RWPE1 (cell line): ENCODE data around the gene CHCHD6.

Experiments
- CTCF ChIA-PET: fragments of 350-600 bp; sonication (Branson Sonifier 250); formaldehyde crosslinking; extraction: SDS; loops from one replicate; lab custom pipeline; 2021; lab: Yijun Ruan, JAX
- POLR2A ChIA-PET: fragments of 400-600 bp; formaldehyde crosslinking; extraction: SDS; loops from one replicate; lab custom pipeline; 2020; ENCODE audit warnings: antibody characterized with exemption; ENCODE audit not compliant: low non-redundant PET; lab: Yijun Ruan, JAX
- DNase-seq: peaks from one replicate; pipeline ENCODE4 v3.0.0; 2012; ENCODE audit warnings: low spot score
- H3K27ac ChIP-seq: fragments of 450-650 bp; 2 replicates; pipeline ENCODE4 v1.5.1; 2017
- CTCF ChIP-seq: fragments of 450-650 bp; conservative IDR thresholded peaks from 2 replicates; pipeline ENCODE4 v1.5.1; 2017; ENCODE audit warnings: low read depth, mild to moderate bottlenecking

The CHCHD6 gene

GRCh38 chr3:126987129-126987528, 283.1 kb downstream of the CHCHD6 start:
- CTCF ChIA-PET = no interaction called here
- no peak for TF ChIP-seq CTCF
- POLR2A ChIA-PET = no interaction called here
- no peak for DNase-seq
- H3K27ac ChIP-seq = peak overlapping the region; percentile 79

- no peak for DNase-seq
- POLR2A ChIA-PET = no interaction called here
- H3K27ac ChIP-seq = peak overlapping the region; percentile 79
- no peak for TF ChIP-seq CTCF
- CTCF ChIA-PET = no interaction called here
Measured at GRCh38 chr3:126987596-126987995, 283.6 kb downstream of the CHCHD6 start.

GRCh38 chr3:126988451-126989021, 284.5 kb downstream of the CHCHD6 start:
- H3K27ac ChIP-seq = peak overlapping the region; percentile 79
- no peak for DNase-seq
- POLR2A ChIA-PET = no interaction called here
- CTCF ChIA-PET = interaction anchor here (0.7 kb wide), 1 partner anchor 71 kb away, joined by 3 read pairs; no protein-coding TSS in a partner anchor
- no peak for TF ChIP-seq CTCF

- ChIA-PET POLR2A (no interaction called here), CTCF (interaction anchor here (0.7 kb wide), 1 partner anchor 70 kb away, joined by 3 read pairs; no protein-coding TSS in a partner anchor)
- no peak for DNase-seq
- H3K27ac ChIP-seq = no peak overlapping the region
- TF ChIP-seq CTCF = no peak
Measured at GRCh38 chr3:126989316-126990023, 285.4 kb downstream of the CHCHD6 start.

- CTCF ChIA-PET = interaction anchor here (0.6 kb wide), 1 partner anchor 243 kb away, joined by 3 read pairs; no protein-coding TSS in a partner anchor
- POLR2A ChIA-PET = no interaction called here
- TF ChIP-seq CTCF = no peak
- H3K27ac ChIP-seq = peak overlapping the region; percentile 52; the same call in 1 of the 2 replicates
- DNase-seq = no peak
Measured at GRCh38 chr3:126990024-126990700, 286.1 kb downstream of the CHCHD6 start.

GRCh38 chr3:126990890-126991289, 286.9 kb downstream of the CHCHD6 start:
- DNase-seq = no peak
- H3K27ac ChIP-seq = peak overlapping the region; percentile 52; the same call in 1 of the 2 replicates
- no peak for TF ChIP-seq CTCF
- CTCF ChIA-PET = interaction anchor here (0.6 kb wide), 1 partner anchor 244 kb away, joined by 3 read pairs; no protein-coding TSS in a partner anchor
- POLR2A ChIA-PET = no interaction called here
